ENCODE data around the gene NF2. TPM values are rescaled to one million over a fixed set of nuclear protein-coding genes. Genes with fewer than 3 reads are reported as not detected.

Gene NF2
- total and polyA plus RNA-seq, 2 of the 8 experiments (the other 6 are each of a cell fraction or from before 2014, with no cell fraction given) = 17.6 to 53.6 TPM

DNA sequence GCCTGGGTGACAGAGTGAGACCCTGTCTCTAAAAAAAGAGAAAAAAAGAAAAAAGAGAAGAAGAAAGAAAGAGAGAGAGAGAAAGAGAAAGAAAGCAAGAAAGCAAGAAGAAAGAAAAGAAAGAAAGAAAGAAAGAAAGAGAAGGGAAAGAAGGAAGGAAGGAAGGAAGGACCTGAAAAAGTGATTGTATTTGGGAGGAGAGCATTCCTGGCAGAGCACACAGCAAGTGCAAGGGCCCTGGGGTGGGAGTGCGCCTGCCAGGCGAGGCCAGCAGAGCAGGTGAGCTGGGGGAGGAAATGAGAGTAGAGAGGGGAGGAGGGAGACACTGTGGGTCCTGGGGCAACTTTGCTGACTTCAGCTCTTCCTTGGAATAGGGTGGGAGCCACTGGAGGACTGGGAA, 108.7 kb downstream of the NF2 start:
- no peak overlapping the region for H3K4me2 ChIP-seq (ENCODE audit: insufficient read depth in 1 of 2, low read depth in 2 of 2, low read length in 2 of 2)
- no peaks in the 10 kb centered on the region for H3K4me1 ChIP-seq (replicated peaks in 1 of 4; ENCODE audit: control insufficient read depth in 3 of 4, insufficient read depth in 4 of 4, low read length in 3 of 4)
- no peak overlapping the region for H2BK120ac ChIP-seq (replicated peaks; ENCODE audit: low read depth, low read length)
- H3K23me2 ChIP-seq (ENCODE audit: low read depth, low read length) = no peaks in the 10 kb centered on the region
- peaks cover 0 to 2% of the 10 kb centered on the region in 2 experiments for H4K20me1 ChIP-seq (replicated peaks in 1 of 2; ENCODE audit: control insufficient read depth in 1 of 2, insufficient read depth in 2 of 2, low read length in 2 of 2)
- 81% methylated on average over 2 of the region's 2 CpGs; no CpG with 5 or more reads in 1 of the 2 experiments for WGBS, 2 experiments (ENCODE audit: extremely low coverage in 1 of 2, insufficient coverage in 1 of 2, insufficient read length in 1 of 2, insufficient replicate concordance in 2 of 2, low coverage in 1 of 2, low lambda C conversion rate in 2 of 2, missing lambda C conversion rate in 1 of 2)
- no peaks in the 10 kb centered on the region for H3K79me2 ChIP-seq (ENCODE audit: control insufficient read depth in 1 of 2, insufficient read depth in 2 of 2, low read length in 2 of 2)
- no peak overlapping the region for H3K56ac ChIP-seq (replicated peaks; ENCODE audit: insufficient read length, low read depth, low read length)
- H2BK20ac ChIP-seq (ENCODE audit: low read length) = no peak overlapping the region
- H2AFZ ChIP-seq (ENCODE audit: low read length) = no peak overlapping the region
- H2AK5ac ChIP-seq (ENCODE audit: low read depth, low read length) = no peak overlapping the region
- no peak overlapping the region for H3K14ac ChIP-seq (ENCODE audit: insufficient read length)
- no peak overlapping the region for H2BK15ac ChIP-seq (ENCODE audit: low read length)
- H2BK5ac ChIP-seq (ENCODE audit: low read depth, low read length) = no peak overlapping the region
- CTCF ChIA-PET (ENCODE audit: partially characterized antibody) = interaction anchor here (1.0 to 2.3 kb wide), 4 partner anchors 11 to 86 kb away, joined by 3 to 10 read pairs (median 4); no protein-coding TSS in a partner anchor
- FAIRE-seq (no peak), DNase-seq (ENCODE audit: low read depth in 1 of 2, low spot score in 2 of 2) (no peak)
- no peak overlapping the region for H4K5ac ChIP-seq (ENCODE audit: insufficient read length, low read depth, low read length)
- no peak overlapping the region for H4K91ac ChIP-seq (replicated peaks; ENCODE audit: insufficient read length, low read length)
- no peak overlapping the region for H3K4me3 ChIP-seq (ENCODE audit: extremely low read depth in 1 of 4, insufficient read depth in 2 of 4, low read depth in 3 of 4, low read length in 4 of 4)
- no peak overlapping the region for H3K4ac ChIP-seq (replicated peaks; ENCODE audit: insufficient read length, low read depth, low read length)
- H3K79me1 ChIP-seq (ENCODE audit: low read depth, low read length) = no peaks in the 10 kb centered on the region; the same call in 1 of the 2 replicates
- POLR2A ChIA-PET (ENCODE audit: partially characterized antibody) = interaction anchor here (1.1 kb wide), 1 partner anchor 527 kb away, joined by 3 read pairs; no protein-coding TSS in a partner anchor
- H2BK12ac ChIP-seq (ENCODE audit: low read depth, low read length) = no peak overlapping the region
- no peak overlapping the region for H3K27ac ChIP-seq (ENCODE audit: low read depth, low read length)
- peaks cover 0 to 2% (median 0%) of the 10 kb centered on the region in 4 experiments; a peak in 2 of 7 replicates for H3K27me3 ChIP-seq (replicated peaks in 1 of 4; ENCODE audit: control insufficient read depth in 3 of 4, extremely low read depth in 1 of 4, insufficient read depth in 3 of 4, low read length in 3 of 4)
- no peak overlapping the region for H4K8ac ChIP-seq (ENCODE audit: extremely low read depth, insufficient read depth, low read length)
- TF ChIP-seq HDAC2 (IDR thresholded peaks at IDR 0.05; ENCODE audit: borderline replicate concordance in 1 of 2, low read depth in 2 of 2, low read length in 2 of 2) = 0 out of 4 replicates have a peak, but pooled peaks of 1 of the 2 experiments have one; percentile 48
- peak; percentile 67; the same call in 1 of the 2 replicates for TF ChIP-seq KDM1A (IDR thresholded peaks at IDR 0.05; ENCODE audit: borderline replicate concordance, low read length)
- no peak for TF ChIP-seq GABPA (IDR thresholded peaks at IDR 0.05; ENCODE audit: borderline replicate concordance, insufficient read depth, low read length)
- H3K36me3 ChIP-seq (ENCODE audit: control insufficient read depth in 2 of 4, insufficient read depth in 4 of 4, low read length in 3 of 4) = no peaks in the 10 kb centered on the region
- H3K18ac ChIP-seq (ENCODE audit: extremely low read depth, low read length) = no peak overlapping the region
- no peak overlapping the region for H3K9ac ChIP-seq (replicated peaks in 1 of 4; ENCODE audit: extremely low read depth in 1 of 4, low read depth in 3 of 4, low read length in 3 of 4)
- H3K9me3 ChIP-seq (ENCODE audit: insufficient read depth in 2 of 2, low read depth in 1 of 2, low read length in 1 of 2) = no peaks in the 10 kb centered on the region
- no peak overlapping the region for H3K23ac ChIP-seq (ENCODE audit: insufficient read length)
